GM19193 (cell line): ENCODE data around the gene ADGRD2.

ENCODE experiments used
- POLR2A ChIP-seq: IDR thresholded peaks from 4 replicates; pipeline ENCODE4 v1.6.1; 2011; ENCODE audit not compliant: insufficient read depth, insufficient read length; ENCODE audit errors: extremely low read depth

ADGRD2 gene

GRCh38 chr9:124428751-124429529, 21.3 kb upstream of the ADGRD2 start:
- TF ChIP-seq POLR2A: no peak

GRCh38 chr9:124429530-124429867, 20.8 kb upstream of the ADGRD2 start:
- TF ChIP-seq POLR2A: no peak

GRCh38 chr9:124436320-124436719, 13.9 kb upstream of the ADGRD2 start:
- TF ChIP-seq POLR2A: no peak

GRCh38 chr9:124437086-124437485, 13.2 kb upstream of the ADGRD2 start:
- TF ChIP-seq POLR2A: no peak

- TF ChIP-seq POLR2A: no peak
These were observed 12.2 kb upstream of the ADGRD2 start for GRCh38 chr9:124438091-124438490.

- no peak for TF ChIP-seq POLR2A
These were observed 11.2 kb upstream of the ADGRD2 start for GRCh38 chr9:124439086-124439485.

- TF ChIP-seq POLR2A: no peak
These were observed 10.5 kb upstream of the ADGRD2 start for GRCh38 chr9:124439686-124440243.

- TF ChIP-seq POLR2A: no peak
These were observed 9.5 kb upstream of the ADGRD2 start for GRCh38 chr9:124440786-124441185.

- no peak for TF ChIP-seq POLR2A
These were observed 9.0 kb upstream of the ADGRD2 start for GRCh38 chr9:124441291-124441690.

- TF ChIP-seq POLR2A: no peak
These were observed 7.9 kb upstream of the ADGRD2 start for GRCh38 chr9:124442379-124442778.

- no peak for TF ChIP-seq POLR2A
These were observed 7.4 kb upstream of the ADGRD2 start for GRCh38 chr9:124442826-124443225.

GRCh38 chr9:124443625-124444024, 6.6 kb upstream of the ADGRD2 start:
- no peak for TF ChIP-seq POLR2A

GRCh38 chr9:124444166-124444565, 6.1 kb upstream of the ADGRD2 start:
- no peak for TF ChIP-seq POLR2A

- no peak for TF ChIP-seq POLR2A
These were observed 3.0 kb upstream of the ADGRD2 start for GRCh38 chr9:124447297-124447661.

GRCh38 chr9:124448019-124448418, 2.2 kb upstream of the ADGRD2 start:
- TF ChIP-seq POLR2A: no peak

- TF ChIP-seq POLR2A: no peak
These were observed 685 bp upstream of the ADGRD2 start for GRCh38 chr9:124449381-124450151.
